Activated CD8-positive, alpha-beta memory T cell treated with anti-CD3 and anti-CD28 coated beads for 4 hours (primary cell): Measurements from ENCODE around the gene SDF4.
A peak's percentile ranks its signal among the peaks of the same experiment; 100 is the strongest.
"Not testable (repeated sequence)": the region's sequence is repeated elsewhere in the genome, so short reads cannot be mapped to it uniquely, and the experiment has no call there.

Experiments
- DNase-seq, 2 donors: peaks; one replicate each; pipeline ENCODE4 v3.0.0-alpha.2; 2020; ENCODE audit warnings: low read depth in 2 of 2

SDF4 gene

DNA sequence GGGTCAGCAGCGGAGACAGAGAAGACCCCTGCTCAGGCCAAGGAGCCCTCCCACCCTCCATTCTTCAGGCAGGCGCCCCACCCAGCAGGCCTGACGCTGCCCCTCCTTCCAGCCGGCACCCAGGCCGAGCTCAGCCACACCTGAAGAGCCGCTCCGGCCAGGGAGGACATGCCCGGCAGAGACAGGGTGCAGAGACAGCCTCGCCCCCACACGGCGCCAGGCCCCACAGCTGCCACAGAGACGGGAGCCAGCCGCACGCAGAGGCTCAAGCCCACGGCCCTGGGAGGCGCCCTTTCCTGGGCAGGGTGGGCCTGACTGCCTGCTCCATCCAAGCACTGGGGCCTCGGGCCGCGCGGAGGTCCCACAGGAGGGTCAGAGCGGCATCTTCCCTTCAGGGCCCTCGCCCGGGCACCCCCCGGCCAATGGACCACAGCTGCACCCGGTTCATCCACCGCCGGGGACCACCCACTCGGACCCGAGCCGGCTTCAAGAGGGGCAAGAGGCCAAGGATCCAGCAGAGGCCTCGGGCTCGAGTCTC, 52.9 kb downstream of the SDF4 start:
- no peak for DNase-seq

DNA sequence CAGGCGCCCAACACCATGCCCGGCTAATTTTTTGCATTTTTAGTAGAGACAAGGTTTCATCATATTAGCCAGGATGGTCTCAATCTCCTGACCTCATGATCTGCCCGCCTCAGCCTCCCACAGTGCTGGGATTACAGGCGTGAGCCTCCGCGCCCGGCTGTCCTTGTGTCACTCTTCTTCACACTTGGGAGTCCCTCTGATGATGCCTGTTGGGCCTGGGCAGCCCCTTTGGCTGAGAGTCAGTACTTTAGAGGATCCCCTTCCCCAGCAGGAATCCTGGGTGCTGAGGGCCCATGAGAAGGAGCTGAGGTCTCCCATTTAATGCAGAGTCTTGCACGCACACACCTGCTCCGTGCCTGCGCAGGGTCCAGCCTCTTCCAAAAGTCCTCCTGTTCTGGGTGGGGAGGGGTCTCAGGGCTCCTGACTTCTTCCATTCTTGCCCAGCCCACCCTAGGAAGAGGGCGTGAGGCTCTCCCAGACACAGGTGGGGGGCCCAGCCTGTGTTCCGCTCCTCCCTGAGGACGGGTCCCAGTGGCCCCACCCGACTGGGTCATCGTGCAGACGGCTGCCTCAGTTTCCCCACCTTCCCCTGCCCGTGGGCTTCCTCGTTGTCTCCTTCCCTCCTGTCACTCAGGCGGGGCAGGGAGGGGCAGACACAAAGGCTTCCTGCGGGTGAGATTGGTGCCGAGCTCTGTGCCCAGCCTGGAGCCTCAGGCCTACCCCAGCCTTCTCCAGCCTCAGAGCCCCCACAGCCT, 54.2 kb downstream of the SDF4 start:
- no peak for DNase-seq

DNA sequence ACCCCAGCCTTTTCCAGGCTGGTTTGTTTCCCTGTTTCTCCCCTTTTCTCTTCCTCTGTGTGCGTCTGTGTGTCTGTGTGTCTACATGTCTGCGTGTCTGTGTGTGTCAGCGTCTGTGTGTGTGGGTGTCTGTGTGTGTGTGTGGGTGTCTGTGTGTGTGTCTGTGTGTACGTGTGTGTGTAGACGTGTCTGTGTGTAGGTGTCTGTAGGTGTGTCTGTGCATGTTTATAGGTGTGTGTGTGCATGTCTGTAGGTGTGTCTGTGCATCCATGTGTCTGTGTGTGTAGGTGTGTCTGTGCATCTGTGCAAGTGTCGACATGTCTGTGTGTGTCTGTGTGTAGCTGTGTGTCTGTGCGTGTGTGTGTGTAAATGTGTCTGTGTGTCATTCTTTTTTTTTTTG, 54.9 kb downstream of the SDF4 start:
- DNase-seq: no peak

DNA sequence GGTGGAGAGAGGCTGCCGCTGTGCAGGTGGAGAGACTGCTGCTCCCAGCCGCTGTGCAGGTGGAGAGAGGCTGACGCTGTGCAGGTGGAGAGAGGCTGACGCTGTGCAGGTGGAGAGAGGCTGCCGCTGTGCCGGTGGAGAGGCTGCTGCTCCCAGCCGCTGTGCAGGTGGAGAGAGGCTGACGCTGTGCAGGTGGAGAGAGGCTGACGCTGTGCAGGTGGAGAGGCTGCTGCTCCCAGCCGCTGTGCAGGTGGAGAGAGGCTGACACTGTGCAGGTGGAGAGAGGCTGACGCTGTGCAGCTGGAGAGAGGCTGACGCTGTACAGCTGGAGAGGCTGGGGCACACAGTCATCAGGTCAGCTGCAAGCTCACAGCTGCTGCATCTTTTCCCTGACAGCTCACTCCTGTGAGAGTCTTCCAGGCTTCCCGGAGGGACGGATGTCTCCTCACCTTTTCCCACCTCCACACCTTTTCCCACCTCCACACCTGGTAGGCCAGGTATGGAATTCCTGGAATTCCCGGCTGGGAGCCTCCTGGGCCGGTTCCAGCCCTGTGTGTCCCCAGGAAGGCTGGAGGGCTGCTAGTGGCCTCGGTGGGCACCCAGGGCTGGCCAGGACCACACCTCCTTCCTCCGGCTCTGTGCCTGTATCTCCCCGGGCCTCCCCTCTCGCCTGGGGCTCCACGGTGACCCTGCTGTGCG, 55.6 kb downstream of the SDF4 start:
- DNase-seq: not testable (repeated sequence)

DNA sequence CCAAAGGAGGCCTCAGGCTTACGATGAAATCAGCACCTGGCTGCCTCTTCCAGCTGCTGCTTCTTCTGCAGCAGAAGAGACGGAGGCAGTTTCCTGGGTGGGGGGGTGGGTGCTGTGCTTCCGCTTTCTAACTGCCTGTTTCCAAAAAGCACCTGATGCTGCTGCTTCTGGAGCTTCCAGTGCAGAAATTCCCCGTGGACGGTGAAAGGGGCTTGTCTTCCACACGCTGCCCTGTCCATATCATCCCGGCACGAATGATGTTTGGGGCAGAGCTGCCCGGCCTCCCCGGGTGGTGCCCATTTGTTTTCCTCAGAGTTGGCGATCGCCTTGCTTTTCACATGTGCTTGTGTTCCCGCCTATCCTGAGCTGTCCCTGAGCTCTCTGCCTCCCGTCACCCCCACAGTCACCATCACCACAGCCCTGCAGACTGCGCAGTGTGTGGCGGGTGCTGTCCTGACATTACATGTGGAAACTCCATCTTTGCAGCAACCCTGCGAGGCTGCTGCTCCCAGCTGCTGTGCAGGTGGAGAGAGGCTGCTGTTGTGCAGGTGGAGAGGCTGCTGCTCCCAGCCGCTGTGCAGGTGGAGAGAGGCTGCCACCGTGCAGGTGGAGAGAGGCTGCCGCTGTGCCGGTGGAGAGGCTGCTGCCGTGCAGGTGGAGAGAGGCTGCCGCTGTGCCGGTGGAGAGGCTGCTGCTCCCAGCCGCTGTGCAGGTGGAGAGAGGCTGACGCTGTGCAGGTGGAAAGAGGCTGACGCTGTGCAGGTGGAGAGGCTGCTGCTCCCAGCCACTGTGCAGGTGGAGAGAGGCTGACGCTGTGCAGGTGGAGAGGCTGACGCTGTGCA, 56.4 kb downstream of the SDF4 start:
- no peak for DNase-seq

DNA sequence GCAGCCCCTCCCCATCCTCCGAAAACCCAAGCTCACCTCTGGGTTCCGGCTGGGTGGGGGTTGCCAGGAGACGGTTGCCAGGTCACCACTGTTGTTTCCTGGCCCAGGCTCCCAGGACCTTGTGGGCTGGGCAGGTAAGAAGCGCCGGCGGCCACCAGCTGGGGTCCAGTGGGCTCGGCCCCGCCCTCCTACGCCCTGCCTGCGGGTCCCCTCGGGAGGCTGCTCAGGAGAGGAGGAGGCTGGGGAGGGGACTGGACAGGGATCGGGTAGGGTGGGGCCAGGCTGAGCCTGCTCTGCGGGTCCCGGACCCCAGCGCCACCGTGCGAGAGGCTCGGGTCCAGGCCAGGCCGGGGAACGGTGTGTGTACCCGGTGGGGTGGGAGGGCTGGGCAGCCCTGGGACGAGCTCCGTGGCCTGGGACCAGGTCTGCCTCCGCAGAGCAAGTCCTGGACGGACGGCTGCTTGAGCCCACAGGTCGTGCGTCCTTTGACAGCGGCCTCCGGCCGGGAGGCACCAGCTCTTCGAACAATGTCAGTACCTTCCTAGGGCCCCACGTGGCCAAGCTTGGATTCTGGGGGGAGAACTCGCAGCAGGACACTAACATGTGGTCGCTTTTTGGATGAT, 57.9 kb downstream of the SDF4 start, which contains the start of gene TTLL10:
TTLL10 (plus strand) TSS at position 88 of the 623 bp plus-strand sequence. CDS start 5,336 bp downstream, outside the sequence.
- peak in 1 of 2 donors; percentile 16 for DNase-seq

DNA sequence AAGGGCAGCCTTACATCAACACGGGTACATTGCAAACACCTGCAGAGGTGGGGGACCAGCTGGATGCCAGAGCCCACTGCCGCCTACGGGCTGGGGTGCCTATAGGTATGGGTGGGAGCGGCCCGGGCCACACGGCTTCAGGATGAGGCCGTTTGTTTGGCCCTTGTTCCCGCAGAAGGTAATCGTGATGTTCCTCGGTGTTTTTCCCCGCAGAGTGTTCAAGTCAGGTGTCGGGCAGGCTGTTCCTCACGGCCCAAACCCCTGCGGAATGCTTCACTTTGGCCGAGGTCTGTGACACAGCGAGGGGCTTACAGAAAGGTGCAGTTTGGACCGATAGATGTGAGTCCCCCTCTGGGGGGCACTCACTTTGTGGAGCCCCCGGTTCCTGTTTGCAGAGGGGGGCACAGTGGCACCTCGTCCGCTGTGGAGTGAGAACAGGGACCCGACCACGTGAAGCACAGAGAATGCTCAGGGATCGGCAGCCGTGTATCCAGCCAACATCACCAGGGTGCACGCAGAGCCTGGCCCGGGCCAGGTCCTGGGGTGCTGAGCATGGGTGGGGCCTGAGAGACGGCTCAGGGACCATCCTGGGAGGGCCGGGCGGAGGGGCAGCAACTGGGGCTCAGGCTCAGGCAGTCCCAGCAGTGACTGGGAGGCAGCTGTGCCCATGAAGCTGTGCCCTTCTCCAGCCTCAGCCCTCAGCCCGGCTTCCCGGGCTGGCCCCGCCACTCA, 58.6 kb downstream of the SDF4 start:
- no peak for DNase-seq

DNA sequence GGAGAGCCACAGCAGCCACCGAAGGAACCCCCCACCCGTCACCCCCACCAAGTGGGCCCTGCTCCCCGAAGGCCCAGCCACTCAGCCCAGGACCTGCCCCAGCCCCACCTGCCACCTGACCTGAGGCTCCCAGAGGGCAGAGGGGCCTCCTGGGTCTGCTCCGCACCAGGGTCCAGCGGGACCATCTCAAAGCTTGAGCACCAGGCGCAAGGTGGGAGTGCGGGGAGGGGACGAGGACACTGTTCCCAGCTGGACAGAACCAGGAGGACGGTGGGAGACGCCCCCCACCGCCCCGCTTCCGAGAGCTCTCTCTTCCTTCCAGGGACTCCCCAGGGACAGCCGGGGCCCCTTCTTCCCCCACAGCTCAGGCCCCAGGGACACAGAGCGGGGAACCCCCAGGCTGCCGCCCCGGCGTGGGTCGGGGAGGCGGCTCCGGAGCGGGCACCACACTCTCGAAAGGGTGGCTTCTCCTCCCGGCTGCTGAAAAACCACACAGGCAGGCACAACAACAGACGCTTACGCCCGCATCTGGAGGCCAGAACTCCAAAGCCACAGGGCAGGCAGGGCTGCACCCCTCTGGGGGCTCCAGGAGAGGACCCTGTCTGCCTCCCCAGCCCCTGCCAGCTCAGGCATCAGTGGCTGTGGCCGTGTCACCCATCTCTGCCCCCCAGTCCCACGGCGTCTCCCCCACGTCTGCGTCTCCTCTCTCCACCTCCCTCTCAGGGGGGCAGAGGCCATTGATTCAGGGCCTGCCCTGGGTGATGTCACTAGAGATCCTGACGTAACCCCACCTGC, 60.1 kb downstream of the SDF4 start:
- DNase-seq: no peak

DNA sequence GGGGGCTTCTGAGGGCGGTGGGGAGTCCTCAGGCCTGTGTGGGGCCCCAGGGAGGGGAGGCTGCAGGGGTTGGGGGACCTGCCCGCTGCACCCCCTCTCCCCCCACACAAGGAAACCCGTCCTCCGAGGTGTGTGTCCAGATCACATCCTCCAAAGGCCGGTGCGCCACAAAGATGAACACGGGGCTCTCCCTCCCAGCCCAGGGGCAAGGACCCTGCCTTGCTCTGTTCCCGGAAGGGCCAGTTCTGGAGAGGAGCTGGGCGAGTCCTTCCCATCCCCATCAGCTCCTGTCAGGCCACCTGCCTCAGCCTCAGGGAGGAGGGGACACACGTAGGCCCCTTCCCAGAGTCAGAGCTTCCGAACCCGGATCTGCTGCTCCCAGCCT, 60.6 kb downstream of the SDF4 start:
- no peak for DNase-seq

DNA sequence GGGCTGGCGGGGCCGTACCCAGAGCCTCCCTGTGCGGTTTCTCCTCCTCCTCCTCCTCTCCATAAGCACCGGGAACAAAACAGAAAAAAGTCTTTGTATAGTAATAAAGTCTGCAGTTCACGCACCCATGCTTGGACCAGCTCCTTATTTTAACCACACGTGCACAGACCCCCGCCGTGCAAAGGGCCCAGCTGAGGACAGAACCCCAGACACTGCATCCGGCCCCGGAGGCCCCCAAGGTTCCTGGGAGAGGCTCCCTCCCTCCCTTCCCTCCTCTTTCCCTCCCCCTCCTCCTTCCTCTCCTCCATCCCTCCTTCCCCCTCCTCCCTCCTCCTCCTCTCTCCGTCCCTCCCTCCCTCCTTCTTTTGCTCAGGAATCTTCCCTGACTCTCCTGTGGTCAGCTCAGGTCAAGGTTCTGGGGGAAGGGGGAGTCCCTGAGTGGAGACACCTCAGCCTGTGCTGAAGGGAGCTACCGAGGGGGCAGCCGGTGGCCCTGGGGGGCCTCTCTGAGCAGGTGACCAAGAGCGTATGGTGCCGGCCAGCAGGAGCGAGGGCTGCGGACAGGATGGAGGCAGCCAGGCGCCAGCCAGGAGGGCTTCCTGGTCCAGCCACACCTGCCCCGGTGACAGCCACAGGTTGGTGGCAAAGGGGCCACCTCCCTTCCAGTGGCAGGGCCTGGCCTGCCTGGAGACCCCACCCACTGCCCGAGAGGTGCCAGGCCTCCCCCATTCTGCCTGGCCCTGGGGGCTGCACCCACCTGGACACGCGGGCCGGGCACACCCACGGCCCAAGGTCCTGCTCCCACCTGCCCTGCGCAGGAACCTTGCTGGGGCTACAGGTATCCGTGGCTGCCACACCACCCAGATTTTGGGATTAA, 61.3 kb downstream of the SDF4 start:
- no peak for DNase-seq

DNA sequence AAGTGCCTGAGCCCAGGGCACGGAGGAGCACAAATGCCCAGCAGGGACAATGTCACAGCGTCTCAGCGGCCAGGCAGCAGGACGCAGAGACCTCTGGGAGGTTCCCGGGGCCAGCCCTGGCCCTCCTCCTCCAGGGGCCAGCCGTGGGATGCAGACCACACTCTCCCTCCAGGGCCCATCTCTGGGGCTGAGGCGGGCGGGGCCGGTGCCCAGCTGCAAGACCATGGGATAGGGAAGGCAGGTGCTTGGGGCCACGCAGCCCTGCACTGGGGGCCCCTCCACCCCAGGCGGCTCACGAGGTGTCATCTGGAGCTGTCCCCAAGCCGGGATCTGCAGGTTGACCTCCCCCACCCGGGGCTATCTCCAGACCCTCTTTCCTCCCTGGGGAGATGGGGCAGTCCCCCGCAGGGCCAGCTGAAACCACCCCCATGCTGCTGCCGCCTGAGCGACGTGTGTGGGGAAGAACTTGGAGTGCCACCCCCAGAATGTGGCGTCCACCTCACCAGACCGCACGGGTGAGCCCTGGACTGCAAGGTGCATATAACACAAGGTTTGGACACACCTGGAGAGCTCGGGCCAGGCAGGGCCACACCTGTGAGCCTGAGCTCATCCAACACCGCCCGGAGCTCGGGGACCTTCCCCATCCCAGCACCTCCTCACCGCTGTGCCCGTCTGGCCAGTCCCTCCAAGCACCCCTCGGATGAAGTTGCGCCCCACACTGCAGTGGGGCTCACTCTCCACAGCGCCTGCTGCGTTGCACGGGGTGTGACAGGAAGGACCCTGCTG, 62.2 kb downstream of the SDF4 start:
- DNase-seq: no peak

DNA sequence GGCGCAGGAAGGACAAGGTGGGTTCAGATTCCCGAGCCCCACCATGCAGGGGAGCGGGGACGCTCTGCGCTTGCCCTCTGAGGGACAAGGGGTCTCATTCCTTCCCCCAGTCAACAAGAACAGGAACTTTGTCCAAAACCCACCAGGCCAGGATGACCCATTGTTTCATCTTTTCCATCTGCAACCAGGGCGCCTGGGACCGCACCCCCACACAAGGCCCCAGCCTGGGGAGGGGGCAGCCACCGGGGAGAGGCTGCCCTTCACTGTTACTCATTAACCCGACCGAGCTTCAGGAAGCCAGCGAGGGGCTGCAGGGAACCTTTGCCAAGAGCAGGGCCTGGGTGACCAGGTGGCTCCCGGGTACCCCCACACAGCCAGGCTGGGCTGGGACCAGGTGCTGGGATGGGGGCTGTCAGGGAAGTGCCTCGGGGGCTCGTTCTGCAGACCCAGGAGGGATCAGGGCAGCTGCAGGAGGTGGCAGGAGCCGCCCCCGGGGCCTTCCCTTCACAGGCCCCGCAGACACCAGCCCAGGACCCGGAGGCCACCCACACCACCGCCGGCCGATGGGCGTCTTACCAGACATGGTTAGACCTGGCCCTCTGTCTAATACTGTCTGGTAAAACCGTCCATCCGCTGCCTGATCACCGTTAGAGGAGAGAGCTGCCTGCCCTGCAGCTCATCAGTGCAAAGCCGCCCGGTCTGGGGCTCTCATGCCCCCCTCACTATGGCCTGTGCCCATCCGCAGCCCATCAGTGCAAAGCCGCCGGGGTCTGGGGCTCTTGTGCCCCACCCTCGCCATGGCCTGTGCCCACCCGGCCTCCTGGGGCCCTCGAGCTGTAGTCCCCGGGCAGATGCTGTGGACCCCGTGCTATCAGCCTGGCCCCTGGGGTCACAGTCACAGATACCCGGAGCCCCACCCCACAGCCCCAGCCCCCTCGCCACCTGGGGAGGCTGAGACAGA, 63.1 kb downstream of the SDF4 start:
- no peak for DNase-seq

DNA sequence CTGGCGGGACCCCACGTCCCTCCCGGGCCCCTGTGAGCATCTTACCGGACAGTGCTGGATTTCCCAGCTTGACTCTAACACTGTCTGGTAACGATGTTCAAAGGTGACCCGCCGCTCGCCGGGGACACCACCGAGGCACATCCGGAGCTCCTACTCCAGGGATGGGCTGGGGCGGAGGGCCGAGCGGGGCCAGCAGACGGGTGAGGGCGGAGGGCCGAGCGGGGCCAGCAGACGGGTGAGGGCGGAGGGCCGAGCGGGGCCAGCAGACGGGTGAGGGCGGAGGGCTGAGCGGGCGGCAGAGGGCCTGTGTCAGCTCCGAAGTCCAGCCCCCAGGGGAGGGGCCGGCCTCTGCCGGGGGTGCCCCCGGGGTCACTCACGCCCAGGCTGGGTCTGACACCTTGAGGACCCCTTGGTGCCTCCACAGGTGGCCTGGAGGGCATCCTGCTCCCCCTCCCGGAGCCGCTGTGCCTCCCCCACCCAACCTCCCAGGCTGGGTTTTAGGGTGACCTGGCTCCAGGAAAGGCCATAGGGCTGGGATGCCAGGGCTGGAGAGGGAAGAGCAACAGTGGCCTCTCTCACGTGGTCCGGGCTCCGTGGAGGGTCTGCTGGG, 63.9 kb downstream of the SDF4 start:
- no peak for DNase-seq

DNA sequence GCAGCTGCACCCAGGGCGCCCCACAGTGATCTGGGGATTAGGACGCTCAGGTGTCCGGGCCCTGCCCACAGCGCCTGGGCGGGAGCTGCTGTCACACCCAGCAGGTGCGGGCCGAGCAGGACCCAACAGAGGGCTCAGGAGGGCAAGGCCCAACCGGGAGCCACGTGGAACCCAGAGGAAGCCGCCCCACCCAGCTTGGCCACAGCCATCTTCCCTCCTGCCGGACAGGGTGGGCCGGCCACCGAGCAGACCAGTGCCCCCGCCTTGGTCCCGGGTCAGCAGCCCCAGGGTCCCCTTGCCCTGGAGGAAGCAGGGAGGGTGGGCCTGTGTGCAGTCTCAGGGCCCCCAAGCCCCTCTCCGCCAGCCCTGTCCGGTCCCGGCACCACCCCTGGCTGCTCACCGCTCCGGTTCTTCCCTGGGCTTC, 64.4 kb downstream of the SDF4 start:
- no peak for DNase-seq
